DOHH2 (cell line): ENCODE results near the gene SSNA1.

Source experiments
- H3F3A ChIP-seq: fragments of 200-600 bp; sonication (generic), shearing (Covaris generic); 2 replicates; pipeline ENCODE4 v1.6.0; 2016; ENCODE audit warnings: antibody characterized with exemption, mild to moderate bottlenecking; ENCODE audit not compliant: control insufficient read depth, insufficient read depth
- H3K27ac ChIP-seq: fragments of 200-600 bp; sonication (generic); 2 replicates; pipeline ENCODE4 v1.5.1; 2014; ENCODE audit warnings: low read depth, mild to moderate bottlenecking, low read length, moderate library complexity
- H3K27me3 ChIP-seq: fragments of 200-600 bp; sonication (generic); 2 replicates; pipeline ENCODE4 v1.6.1; 2014; ENCODE audit warnings: mild to moderate bottlenecking, low read length, mixed read lengths; ENCODE audit not compliant: control insufficient read depth
- H3K36me3 ChIP-seq: fragments of 200-600 bp; sonication (generic); 2 replicates; pipeline ENCODE4 v1.6.1; 2014; ENCODE audit warnings: mild to moderate bottlenecking, low read length, moderate library complexity, mixed read lengths; ENCODE audit not compliant: control insufficient read depth
- H3K4me1 ChIP-seq: fragments of 200-600 bp; sonication (generic); 2 replicates; pipeline ENCODE4 v1.6.1; 2014; ENCODE audit warnings: mild to moderate bottlenecking, low read length, mixed read lengths; ENCODE audit not compliant: control insufficient read depth
- H3K4me2 ChIP-seq: fragments of 200-600 bp; sonication (generic); 2 replicates; pipeline ENCODE4 v1.6.0; 2014; ENCODE audit warnings: mild to moderate bottlenecking, low read length, moderate library complexity
- H3K4me3 ChIP-seq: fragments of 200-600 bp; sonication (generic); 2 replicates; pipeline ENCODE4 v1.5.1; 2014; ENCODE audit warnings: mild to moderate bottlenecking, low read length, mixed read lengths
- H3K79me2 ChIP-seq: fragments of 200-600 bp; sonication (generic); 2 replicates; pipeline ENCODE4 v1.6.1; 2014; ENCODE audit warnings: mild to moderate bottlenecking, low read length, mixed read lengths; ENCODE audit not compliant: control insufficient read depth
- H3K9me2 ChIP-seq: fragments of 200-600 bp; sonication (generic); replicated peaks from 2 replicates; pipeline ENCODE4 v1.6.1; 2014; ENCODE audit warnings: mild to moderate bottlenecking, low read length, mixed read lengths; ENCODE audit not compliant: control insufficient read depth
- H3K9me3 ChIP-seq: fragments of 200-600 bp; sonication (generic); 2 replicates; pipeline ENCODE4 v1.6.1; 2014; ENCODE audit warnings: antibody characterized with exemption, low read length, mixed read lengths; ENCODE audit not compliant: control insufficient read depth, insufficient read depth
- H4K20me1 ChIP-seq: fragments of 200-600 bp; sonication (generic); 2 replicates; pipeline ENCODE4 v1.6.0; 2014; ENCODE audit warnings: low read depth, mild to moderate bottlenecking, antibody characterized with exemption, low read length, moderate library complexity; ENCODE audit not compliant: control insufficient read depth, insufficient read depth
- EZH2phosphoT487 ChIP-seq: fragments of 200-600 bp; sonication (generic); IDR thresholded peaks from 2 replicates; pipeline ENCODE4 v1.6.1; 2017; ENCODE audit warnings: borderline replicate concordance, mild to moderate bottlenecking, antibody characterized with exemption, low read length, moderate library complexity, mixed read lengths
- TF ChIP-seq, protein P1 (sequence below): fragments of 200-600 bp; sonication (generic); IDR thresholded peaks from one replicate; pipeline ENCODE4 v1.5.1; 2014; ENCODE audit warnings: antibody characterized with exemption, mild to moderate bottlenecking, low read depth, low read length; ENCODE audit not compliant: poor library complexity, severe bottlenecking

The SSNA1 gene

DNA sequence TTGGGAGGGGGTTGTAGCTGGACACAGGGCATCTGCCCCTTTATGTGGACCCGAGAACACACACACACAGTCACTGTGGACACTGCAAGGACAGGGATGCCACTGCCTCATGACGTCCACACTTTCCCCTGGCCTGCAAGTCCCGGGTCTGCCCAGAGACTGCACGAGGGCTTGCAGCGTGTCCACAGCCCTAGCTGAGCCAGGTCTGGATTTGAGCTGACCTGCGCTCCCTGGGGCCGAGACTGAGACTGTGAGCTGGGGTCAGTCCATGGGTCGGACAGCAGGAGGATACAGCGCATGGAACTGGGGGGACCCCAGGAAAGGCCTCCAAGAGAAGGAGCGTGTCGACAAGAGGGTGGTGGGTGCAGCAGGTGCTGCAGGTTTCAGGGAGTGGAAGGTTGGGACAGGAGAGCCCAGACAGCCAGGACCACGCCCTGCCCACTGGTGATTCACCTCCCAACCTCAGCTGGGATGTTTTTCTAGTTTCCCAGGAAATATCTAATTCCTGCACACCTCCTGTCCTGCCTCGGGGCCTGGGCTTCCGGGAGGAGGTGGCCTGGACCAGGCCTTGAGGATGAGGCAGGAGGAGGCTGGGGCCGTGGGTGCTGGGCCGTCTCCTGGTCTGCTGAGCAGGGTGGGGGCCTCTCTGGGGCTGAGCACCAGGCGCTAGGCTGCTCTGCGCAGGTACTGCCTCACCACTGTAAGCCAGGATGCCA is 38.0 kb downstream of the SSNA1 start:
- Histone ChIP-seq H4K20me1 (no peaks in the 10 kb centered on the region), H3K79me2 (peaks cover 5% of the 10 kb centered on the region), H3K4me1 (peaks cover 35% of the 10 kb centered on the region), H3K27ac (no peak overlapping the region), H3K9me2 (no peaks in the 10 kb centered on the region), H3K4me3 (no peak overlapping the region), H3K9me3 (no peaks in the 10 kb centered on the region), H3K4me2 (no peak overlapping the region), H3K27me3 (peaks cover 13% of the 10 kb centered on the region), H3K36me3 (no peaks in the 10 kb centered on the region), H3F3A (peaks cover 6% of the 10 kb centered on the region)
- TF ChIP-seq, protein P1, sequence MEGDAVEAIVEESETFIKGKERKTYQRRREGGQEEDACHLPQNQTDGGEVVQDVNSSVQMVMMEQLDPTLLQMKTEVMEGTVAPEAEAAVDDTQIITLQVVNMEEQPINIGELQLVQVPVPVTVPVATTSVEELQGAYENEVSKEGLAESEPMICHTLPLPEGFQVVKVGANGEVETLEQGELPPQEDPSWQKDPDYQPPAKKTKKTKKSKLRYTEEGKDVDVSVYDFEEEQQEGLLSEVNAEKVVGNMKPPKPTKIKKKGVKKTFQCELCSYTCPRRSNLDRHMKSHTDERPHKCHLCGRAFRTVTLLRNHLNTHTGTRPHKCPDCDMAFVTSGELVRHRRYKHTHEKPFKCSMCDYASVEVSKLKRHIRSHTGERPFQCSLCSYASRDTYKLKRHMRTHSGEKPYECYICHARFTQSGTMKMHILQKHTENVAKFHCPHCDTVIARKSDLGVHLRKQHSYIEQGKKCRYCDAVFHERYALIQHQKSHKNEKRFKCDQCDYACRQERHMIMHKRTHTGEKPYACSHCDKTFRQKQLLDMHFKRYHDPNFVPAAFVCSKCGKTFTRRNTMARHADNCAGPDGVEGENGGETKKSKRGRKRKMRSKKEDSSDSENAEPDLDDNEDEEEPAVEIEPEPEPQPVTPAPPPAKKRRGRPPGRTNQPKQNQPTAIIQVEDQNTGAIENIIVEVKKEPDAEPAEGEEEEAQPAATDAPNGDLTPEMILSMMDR, result no peak
- no peak for TF ChIP-seq EZH2phosphoT487

DNA sequence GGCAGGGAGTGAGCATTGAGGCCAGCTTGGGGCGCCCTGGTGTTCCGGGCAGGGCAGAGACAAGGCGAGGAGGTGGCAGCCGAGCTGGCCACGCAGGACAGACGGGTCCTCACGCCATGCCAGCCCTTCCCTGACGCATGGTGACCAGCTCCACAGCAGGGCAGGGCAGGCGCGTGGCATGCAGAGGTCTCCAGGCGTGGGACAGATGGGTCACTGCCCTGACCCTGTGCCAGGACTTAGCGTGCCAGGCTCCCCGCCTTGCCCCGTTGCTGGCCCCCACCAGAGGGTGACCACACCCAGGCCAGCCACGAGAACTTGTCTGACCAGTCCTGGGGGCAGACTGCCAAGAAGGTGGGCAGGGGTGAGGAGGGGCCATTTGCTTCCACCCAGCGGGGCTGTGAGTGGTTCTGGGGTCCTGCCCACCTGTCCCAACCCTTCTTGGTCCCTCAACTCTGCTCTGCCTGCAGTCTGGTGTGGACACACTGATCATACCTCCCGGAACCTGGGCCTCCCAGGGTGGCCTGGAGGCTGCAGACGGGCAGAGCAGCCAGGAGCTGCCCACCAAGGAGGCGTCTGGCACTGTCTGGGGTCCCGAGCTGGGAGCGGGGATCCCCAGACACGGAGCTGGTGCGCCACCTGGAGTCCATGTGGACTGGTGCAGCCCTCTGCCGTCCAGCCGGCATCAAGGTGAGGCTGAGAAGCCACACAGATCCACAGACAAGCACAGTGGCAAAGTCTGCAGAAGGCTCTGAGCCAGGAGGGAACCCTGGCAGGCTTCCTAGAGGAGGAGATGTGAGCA is 38.8 kb downstream of the SSNA1 start, which contains the start of gene RNF224:
RNF224 (plus strand) TSS at position 449 of the 799 bp plus-strand sequence. CDS start 834 bp downstream, outside the sequence.
- H3K27me3 ChIP-seq, result peaks cover 13% of the 10 kb centered on the region
- H3K36me3 ChIP-seq, result no peaks in the 10 kb centered on the region
- no peak within 1 kb of the TSS for H3K4me3 ChIP-seq
- peaks cover 6% of the 10 kb centered on the region for H3F3A ChIP-seq
- H3K9me2 ChIP-seq, result no peaks in the 10 kb centered on the region
- H3K79me2 ChIP-seq, result peaks cover 5% of the 10 kb centered on the region
- H3K4me2 ChIP-seq, result 0 out of 2 replicates have a peak within 1 kb of the TSS, but pooled peaks have one; percentile 3
- no peaks in the 10 kb centered on the region for H3K9me3 ChIP-seq
- peaks cover 35% of the 10 kb centered on the region for H3K4me1 ChIP-seq
- TF ChIP-seq, protein P1, result peak; percentile 98
- TF ChIP-seq EZH2phosphoT487, result no peak
- H4K20me1 ChIP-seq, result no peaks in the 10 kb centered on the region
- H3K27ac ChIP-seq, result no peak within 1 kb of the TSS

- H4K20me1 ChIP-seq, result no peaks in the 10 kb centered on the region
- H3K36me3 ChIP-seq, result no peaks in the 10 kb centered on the region
- no peak overlapping the region for H3K4me2 ChIP-seq
- peaks cover 5% of the 10 kb centered on the region for H3K79me2 ChIP-seq
- no peaks in the 10 kb centered on the region for H3K9me3 ChIP-seq
- H3F3A ChIP-seq, result peaks cover 6% of the 10 kb centered on the region
- H3K4me3 ChIP-seq, result no peak overlapping the region
- no peaks in the 10 kb centered on the region for H3K9me2 ChIP-seq
- no peak overlapping the region for H3K27ac ChIP-seq
- H3K27me3 ChIP-seq, result peaks cover 13% of the 10 kb centered on the region
- peaks cover 28% of the 10 kb centered on the region for H3K4me1 ChIP-seq
- TF ChIP-seq, protein P1, result peak; percentile 2
- TF ChIP-seq EZH2phosphoT487, result no peak
These were observed 39.5 kb downstream of the SSNA1 start for GRCh38 chr9:137227853-137228505.
